Gastroesophageal sphincter (tissue), 3 donors: ENCODE results near the gene FNDC3A.

Source experiments
- CTCF ChIP-seq, 4 experiments: fragments of 200-600 bp in 2 of 4; fragments of 450-650 bp in 2 of 4; sonication (generic) in 1 of 4; IDR thresholded peaks; one replicate each; pipeline ENCODE4 v1.5.1; 2017 to 2019; ENCODE audit warnings: antibody characterized with exemption in 4 of 4, mild to moderate bottlenecking in 2 of 4, moderate library complexity in 2 of 4
- EP300 ChIP-seq: sonication (generic); formaldehyde crosslinking; IDR thresholded peaks from one replicate; pipeline ENCODE4 v1.6.1; 2017; ENCODE audit warnings: antibody characterized with exemption, mild to moderate bottlenecking
- POLR2AphosphoS5 ChIP-seq: sonication (generic); formaldehyde crosslinking; IDR thresholded peaks from one replicate; pipeline ENCODE4 v1.6.1; 2017; ENCODE audit warnings: antibody characterized with exemption

- TF ChIP-seq CTCF (IDR thresholded peaks at IDR 0.05) (no peak), EP300 (no peak), POLR2AphosphoS5 (no peak)
Measured at GRCh38 chr13:48998641-48999292, 23.1 kb downstream of the FNDC3A start.
